Measurements from ENCODE around the gene CDS2.

- TF ChIP-seq POLR2A (IDR thresholded peaks at IDR 0.05) (no peak), CTCF (IDR thresholded peaks at IDR 0.05) (no peak), POLR2AphosphoS5 (IDR thresholded peaks at IDR 0.05) (no peak), EP300 (IDR thresholded peaks at IDR 0.05; ENCODE audit: low read depth) (no peak)
Observed at GRCh38 chr20:5234978-5235377, 108.2 kb downstream of the CDS2 start.
